Measurements from ENCODE around the gene INPP5E.

GRCh38 chr9:136437430-136437829 is 2.2 kb downstream of the INPP5E start:
- TF ChIP-seq CTCF (IDR thresholded peaks at IDR 0.05; ENCODE audit: low read length): no peak
- no peak for TF ChIP-seq EZH2 (IDR thresholded peaks at IDR 0.05; ENCODE audit: borderline replicate concordance, low read length)
